ENCODE results near the gene TMEM132C.

The TMEM132C gene

DNA sequence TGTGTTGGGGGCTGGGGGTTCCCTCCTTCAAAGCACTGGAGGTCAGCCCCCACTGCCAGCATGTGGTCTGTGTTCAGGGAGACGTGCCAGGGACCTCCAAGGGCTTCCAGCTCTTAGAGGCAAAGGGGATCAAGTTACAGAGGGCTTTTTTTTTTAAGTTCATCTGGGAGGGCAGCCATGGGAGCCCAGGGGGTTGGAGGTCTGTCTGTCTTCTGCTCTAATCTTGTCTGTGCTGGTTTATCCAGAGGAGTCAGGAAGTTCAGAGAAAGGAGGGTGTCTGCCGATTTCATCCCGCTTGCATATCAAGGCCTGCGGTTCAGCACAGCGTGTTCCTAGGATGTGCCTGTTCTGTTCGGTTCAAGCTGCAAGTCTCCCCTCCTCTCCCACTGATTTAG lies 72.2 kb downstream of the TMEM132C start:
- TF ChIP-seq, protein P1, sequence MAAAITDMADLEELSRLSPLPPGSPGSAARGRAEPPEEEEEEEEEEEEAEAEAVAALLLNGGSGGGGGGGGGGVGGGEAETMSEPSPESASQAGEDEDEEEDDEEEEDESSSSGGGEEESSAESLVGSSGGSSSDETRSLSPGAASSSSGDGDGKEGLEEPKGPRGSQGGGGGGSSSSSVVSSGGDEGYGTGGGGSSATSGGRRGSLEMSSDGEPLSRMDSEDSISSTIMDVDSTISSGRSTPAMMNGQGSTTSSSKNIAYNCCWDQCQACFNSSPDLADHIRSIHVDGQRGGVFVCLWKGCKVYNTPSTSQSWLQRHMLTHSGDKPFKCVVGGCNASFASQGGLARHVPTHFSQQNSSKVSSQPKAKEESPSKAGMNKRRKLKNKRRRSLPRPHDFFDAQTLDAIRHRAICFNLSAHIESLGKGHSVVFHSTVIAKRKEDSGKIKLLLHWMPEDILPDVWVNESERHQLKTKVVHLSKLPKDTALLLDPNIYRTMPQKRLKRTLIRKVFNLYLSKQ (tag by site-specific recombination; IDR thresholded peaks at IDR 0.05; ENCODE audit: borderline replicate concordance): no peak
- no peak for TF ChIP-seq ZFHX2 (tag by site-specific recombination; conservative IDR thresholded peaks at IDR 0.05)
- TF ChIP-seq, protein P2, sequence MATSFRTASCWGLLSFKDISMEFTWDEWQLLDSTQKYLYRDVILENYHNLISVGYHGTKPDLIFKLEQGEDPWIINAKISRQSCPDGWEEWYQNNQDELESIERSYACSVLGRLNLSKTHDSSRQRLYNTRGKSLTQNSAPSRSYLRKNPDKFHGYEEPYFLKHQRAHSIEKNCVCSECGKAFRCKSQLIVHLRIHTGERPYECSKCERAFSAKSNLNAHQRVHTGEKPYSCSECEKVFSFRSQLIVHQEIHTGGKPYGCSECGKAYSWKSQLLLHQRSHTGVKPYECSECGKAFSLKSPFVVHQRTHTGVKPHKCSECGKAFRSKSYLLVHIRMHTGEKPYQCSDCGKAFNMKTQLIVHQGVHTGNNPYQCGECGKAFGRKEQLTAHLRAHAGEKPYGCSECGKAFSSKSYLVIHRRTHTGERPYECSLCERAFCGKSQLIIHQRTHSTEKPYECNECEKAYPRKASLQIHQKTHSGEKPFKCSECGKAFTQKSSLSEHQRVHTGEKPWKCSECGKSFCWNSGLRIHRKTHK (tag by site-specific recombination; IDR thresholded peaks at IDR 0.05): no peak
- TF ChIP-seq ZNF600 (tag by site-specific recombination; IDR thresholded peaks at IDR 0.05): no peak
- no peak for TF ChIP-seq ZNF221 (tag by site-specific recombination; IDR thresholded peaks at IDR 0.05; ENCODE audit: borderline replicate concordance)
- TF ChIP-seq ZFP37 (tag by site-specific recombination; IDR thresholded peaks at IDR 0.05): no peak
- TF ChIP-seq ZNF423 (tag by site-specific recombination; IDR thresholded peaks at IDR 0.05): no peak
- no peak for TF ChIP-seq ZBTB8A (tag by site-specific recombination; IDR thresholded peaks at IDR 0.05)
- TF ChIP-seq, protein P3, sequence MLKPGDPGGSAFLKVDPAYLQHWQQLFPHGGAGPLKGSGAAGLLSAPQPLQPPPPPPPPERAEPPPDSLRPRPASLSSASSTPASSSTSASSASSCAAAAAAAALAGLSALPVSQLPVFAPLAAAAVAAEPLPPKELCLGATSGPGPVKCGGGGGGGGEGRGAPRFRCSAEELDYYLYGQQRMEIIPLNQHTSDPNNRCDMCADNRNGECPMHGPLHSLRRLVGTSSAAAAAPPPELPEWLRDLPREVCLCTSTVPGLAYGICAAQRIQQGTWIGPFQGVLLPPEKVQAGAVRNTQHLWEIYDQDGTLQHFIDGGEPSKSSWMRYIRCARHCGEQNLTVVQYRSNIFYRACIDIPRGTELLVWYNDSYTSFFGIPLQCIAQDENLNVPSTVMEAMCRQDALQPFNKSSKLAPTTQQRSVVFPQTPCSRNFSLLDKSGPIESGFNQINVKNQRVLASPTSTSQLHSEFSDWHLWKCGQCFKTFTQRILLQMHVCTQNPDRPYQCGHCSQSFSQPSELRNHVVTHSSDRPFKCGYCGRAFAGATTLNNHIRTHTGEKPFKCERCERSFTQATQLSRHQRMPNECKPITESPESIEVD (tag by site-specific recombination; IDR thresholded peaks at IDR 0.05): no peak
- TF ChIP-seq ZNF266 (tag by site-specific recombination; IDR thresholded peaks at IDR 0.05; ENCODE audit: low read depth): no peak
- no peak for TF ChIP-seq ZNF274 (IDR thresholded peaks at IDR 0.05; ENCODE audit: low read length)
- TF ChIP-seq ZNF274 (tag by site-specific recombination; IDR thresholded peaks at IDR 0.05; ENCODE audit: borderline replicate concordance): no peak
- TF ChIP-seq, protein P4, sequence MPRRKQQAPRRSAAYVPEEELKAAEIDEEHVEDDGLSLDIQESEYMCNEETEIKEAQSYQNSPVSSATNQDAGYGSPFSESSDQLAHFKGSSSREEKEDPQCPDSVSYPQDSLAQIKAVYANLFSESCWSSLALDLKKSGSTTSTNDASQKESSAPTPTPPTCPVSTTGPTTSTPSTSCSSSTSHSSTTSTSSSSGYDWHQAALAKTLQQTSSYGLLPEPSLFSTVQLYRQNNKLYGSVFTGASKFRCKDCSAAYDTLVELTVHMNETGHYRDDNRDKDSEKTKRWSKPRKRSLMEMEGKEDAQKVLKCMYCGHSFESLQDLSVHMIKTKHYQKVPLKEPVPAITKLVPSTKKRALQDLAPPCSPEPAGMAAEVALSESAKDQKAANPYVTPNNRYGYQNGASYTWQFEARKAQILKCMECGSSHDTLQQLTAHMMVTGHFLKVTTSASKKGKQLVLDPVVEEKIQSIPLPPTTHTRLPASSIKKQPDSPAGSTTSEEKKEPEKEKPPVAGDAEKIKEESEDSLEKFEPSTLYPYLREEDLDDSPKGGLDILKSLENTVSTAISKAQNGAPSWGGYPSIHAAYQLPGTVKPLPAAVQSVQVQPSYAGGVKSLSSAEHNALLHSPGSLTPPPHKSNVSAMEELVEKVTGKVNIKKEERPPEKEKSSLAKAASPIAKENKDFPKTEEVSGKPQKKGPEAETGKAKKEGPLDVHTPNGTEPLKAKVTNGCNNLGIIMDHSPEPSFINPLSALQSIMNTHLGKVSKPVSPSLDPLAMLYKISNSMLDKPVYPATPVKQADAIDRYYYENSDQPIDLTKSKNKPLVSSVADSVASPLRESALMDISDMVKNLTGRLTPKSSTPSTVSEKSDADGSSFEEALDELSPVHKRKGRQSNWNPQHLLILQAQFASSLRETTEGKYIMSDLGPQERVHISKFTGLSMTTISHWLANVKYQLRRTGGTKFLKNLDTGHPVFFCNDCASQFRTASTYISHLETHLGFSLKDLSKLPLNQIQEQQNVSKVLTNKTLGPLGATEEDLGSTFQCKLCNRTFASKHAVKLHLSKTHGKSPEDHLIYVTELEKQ (tag by site-specific recombination; IDR thresholded peaks at IDR 0.05; ENCODE audit: borderline replicate concordance): no peak
- TF ChIP-seq ZNF654 (tag by site-specific recombination; IDR thresholded peaks at IDR 0.05; ENCODE audit: low read depth): no peak
- TF ChIP-seq ZNF211 (tag by site-specific recombination; IDR thresholded peaks at IDR 0.05; ENCODE audit: low read depth): no peak
- no peak for TF ChIP-seq ZNF747 (tag by site-specific recombination; IDR thresholded peaks at IDR 0.05)
- no peaks in the 10 kb centered on the region for H3K9me3 ChIP-seq (ENCODE audit: control insufficient read depth, insufficient read depth, low read depth, low read length)
- ChIA-PET POLR2A (no interaction called here), CTCF (no interaction called here)
- no peaks in the 10 kb centered on the region for H3K4me1 ChIP-seq (ENCODE audit: control insufficient read depth, insufficient read depth, low read length)
- no peaks in the 10 kb centered on the region for H3K36me3 ChIP-seq (ENCODE audit: control insufficient read depth in 2 of 2, insufficient read depth in 1 of 2, low read length in 2 of 2)
- no peak overlapping the region for H3K4me3 ChIP-seq (ENCODE audit: low read depth, low read length)
- H3K27ac ChIP-seq (ENCODE audit: extremely low read depth, low read depth, low read length): no peak overlapping the region

DNA sequence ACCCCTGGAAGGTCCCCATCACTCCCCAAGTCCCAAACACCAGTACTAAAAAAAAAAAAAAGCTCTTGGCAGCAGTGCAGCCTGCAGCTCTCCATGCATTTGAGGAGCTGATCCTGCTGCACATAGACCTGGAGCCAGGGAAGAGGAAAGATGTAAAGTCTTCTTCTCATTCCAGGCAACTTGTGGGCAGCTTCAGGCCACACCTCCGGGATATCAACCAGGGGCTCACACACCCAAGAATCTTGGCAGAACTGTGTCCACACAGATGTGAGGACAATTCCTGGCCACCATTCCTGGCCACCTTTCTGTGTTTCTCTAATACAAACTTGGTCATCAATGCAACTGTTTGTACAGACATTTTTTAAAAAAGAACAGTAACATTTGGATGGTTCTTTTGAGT lies 72.7 kb downstream of the TMEM132C start:
- Histone ChIP-seq H3K27ac (ENCODE audit: extremely low read depth, low read depth, low read length) (no peak overlapping the region), H3K36me3 (ENCODE audit: control insufficient read depth in 2 of 2, insufficient read depth in 1 of 2, low read length in 2 of 2) (no peaks in the 10 kb centered on the region), H3K4me3 (ENCODE audit: low read depth, low read length) (no peak overlapping the region), H3K4me1 (ENCODE audit: control insufficient read depth, insufficient read depth, low read length) (no peaks in the 10 kb centered on the region), H3K9me3 (ENCODE audit: control insufficient read depth, insufficient read depth, low read depth, low read length) (no peaks in the 10 kb centered on the region)
- ChIA-PET POLR2A (no interaction called here), CTCF (no interaction called here)
- TF ChIP-seq ZSCAN16 (tag by site-specific recombination; IDR thresholded peaks at IDR 0.05) (no peak), ZNF843 (tag by site-specific recombination; IDR thresholded peaks at IDR 0.05) (no peak), ZNF544 (tag by site-specific recombination; IDR thresholded peaks at IDR 0.05) (no peak), ZNF510 (tag by site-specific recombination; IDR thresholded peaks at IDR 0.05; ENCODE audit: insufficient replicate concordance) (no peak), ZNF2 (tag by site-specific recombination; IDR thresholded peaks at IDR 0.05) (no peak), MEIS1 (CRISPR knock-in tag; IDR thresholded peaks at IDR 0.05; ENCODE audit: borderline replicate concordance) (no peak), ZNF121 (tag by site-specific recombination; IDR thresholded peaks at IDR 0.05) (no peak), ZBTB20 (tag by site-specific recombination; IDR thresholded peaks at IDR 0.05) (no peak), ZNF274 (IDR thresholded peaks at IDR 0.05; ENCODE audit: low read length) (no peak), ZNF274 (tag by site-specific recombination; IDR thresholded peaks at IDR 0.05; ENCODE audit: borderline replicate concordance) (no peak)
- TF ChIP-seq, protein P5, sequence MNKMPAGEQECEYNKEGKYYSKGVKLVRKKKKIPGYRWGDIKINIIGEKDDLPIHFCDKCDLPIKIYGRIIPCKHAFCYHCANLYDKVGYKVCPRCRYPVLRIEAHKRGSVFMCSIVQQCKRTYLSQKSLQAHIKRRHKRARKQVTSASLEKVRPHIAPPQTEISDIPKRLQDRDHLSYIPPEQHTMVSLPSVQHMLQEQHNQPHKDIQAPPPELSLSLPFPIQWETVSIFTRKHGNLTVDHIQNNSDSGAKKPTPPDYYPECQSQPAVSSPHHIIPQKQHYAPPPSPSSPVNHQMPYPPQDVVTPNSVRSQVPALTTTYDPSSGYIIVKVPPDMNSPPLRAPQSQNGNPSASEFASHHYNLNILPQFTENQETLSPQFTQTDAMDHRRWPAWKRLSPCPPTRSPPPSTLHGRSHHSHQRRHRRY (tag by site-specific recombination; IDR thresholded peaks at IDR 0.05): no peak
- TF ChIP-seq, protein P1 (tag by site-specific recombination; IDR thresholded peaks at IDR 0.05; ENCODE audit: borderline replicate concordance): no peak

All from HEK293 (cell line).